Testis (tissue), 3 donors: ENCODE results near the gene ANKFY1. TPM values are rescaled to one million over a fixed set of nuclear protein-coding genes. Genes with fewer than 3 reads are reported as not detected.

Experiments
- DNase-seq: peaks from one replicate; pipeline ENCODE4 v3.0.0-alpha.2; 2019
- H3K27ac ChIP-seq, 2 donors: fragments of 200-600 bp; sonication (generic); one replicate each; pipeline ENCODE4 v1.5.1; 2019
- H3K27me3 ChIP-seq: fragments of 200-600 bp; sonication (generic); one replicate; pipeline ENCODE4 v1.5.1; 2019
- H3K36me3 ChIP-seq: fragments of 200-600 bp; sonication (generic); one replicate; pipeline ENCODE4 v1.5.1; 2017; ENCODE audit warnings: low read depth; ENCODE audit errors: missing control alignments
- H3K4me1 ChIP-seq: fragments of 200-600 bp; sonication (generic); one replicate; pipeline ENCODE4 v1.5.1; 2019
- H3K4me3 ChIP-seq, 2 donors: fragments of 200-600 bp; sonication (generic); one replicate each; pipeline ENCODE4 v1.5.1; 2017 to 2019
- H3K9me3 ChIP-seq: fragments of 200-600 bp; sonication (generic); one replicate; pipeline ENCODE4 v1.5.1; 2017
- POLR2A ChIP-seq: fragments of 450-650 bp; IDR thresholded peaks from one replicate; pipeline ENCODE4 v1.6.1; 2017; ENCODE audit warnings: antibody characterized with exemption, mild to moderate bottlenecking, moderate library complexity
- WGBS, 2 donors: methylation state at CpG; one replicate each; pipeline ENCODE4 v1.1.5; 2018; 5-methylcytosine and 5-hydroxymethylcytosine counted together
- intact Hi-C: fragments of 100-400 bp; cut with DNase I; formaldehyde crosslinking; loops from one replicate; pipeline ENCODE4 v1.15.1; 2023; ENCODE audit warnings: low total_unique reads
- polyA plus RNA-seq: library from polyadenylated mRNA; stranded (reverse); fragments of 350-450 nt; fragmentation: Illumina TruSeq; extraction: RNeasy Lipid Tissue Mini Kit (QIAGEN cat#74804); gene quantifications from one replicate; pipeline ENCODE4 v1.2.3, GENCODE V29; 2014; ENCODE audit warnings: low read depth, low replicate concordance; ENCODE audit not compliant: insufficient read depth
- total RNA-seq, 2 donors: library from RNA; depleted of rRNA; stranded (reverse); fragments of >200 nt; gene quantifications; one replicate each; pipeline ENCODE4 v1.2.3, GENCODE V29; 2016
- TF ChIP-seq, protein P1 (sequence below), 3 experiments: fragments of 450-650 bp in 2 of 3; fragments of 200-600 bp in 1 of 3; sonication (generic) in 1 of 3; IDR thresholded peaks; one replicate each; pipeline ENCODE4 v1.5.1; 2016 to 2019; ENCODE audit warnings: antibody characterized with exemption in 3 of 3, mild to moderate bottlenecking in 2 of 3, moderate library complexity in 1 of 3

The ANKFY1 gene
- total and polyA plus RNA-seq, 3 donors from 2014 or later: 20.3 to 40.9 (median 34.6) TPM

DNA sequence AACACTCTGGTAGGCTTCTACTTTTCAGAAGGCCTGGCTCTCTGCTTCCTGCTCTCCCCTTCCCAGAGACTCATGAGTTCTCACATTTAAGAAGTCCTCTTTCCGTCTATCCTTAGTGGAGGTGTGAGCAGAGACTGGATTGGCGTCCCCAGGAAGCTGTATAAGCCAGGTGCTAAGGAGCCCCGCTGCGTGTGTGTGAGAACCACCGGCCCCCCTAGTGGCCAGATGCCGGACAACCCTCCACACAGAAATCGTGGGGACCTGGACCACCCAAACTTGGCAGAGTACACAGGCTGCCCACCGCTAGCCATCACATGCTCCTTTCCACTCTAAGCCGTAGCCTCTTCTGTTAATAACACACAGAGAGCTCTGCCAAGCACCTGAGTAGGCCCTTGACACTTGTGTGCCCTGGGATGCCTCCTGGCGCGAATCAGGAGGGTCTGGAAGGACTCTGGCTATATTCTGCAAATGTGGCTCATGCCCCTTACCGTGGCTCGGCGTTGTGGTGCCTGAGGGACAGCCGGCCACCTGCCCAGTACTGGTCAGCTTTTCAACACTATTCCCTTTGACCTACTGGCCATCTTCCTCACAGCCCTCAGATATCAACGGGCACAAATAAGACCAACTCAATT is 106.9 kb downstream of the ANKFY1 start:
- H3K4me3 ChIP-seq: no peak overlapping the region
- no peak for DNase-seq
- peaks cover 10% of the 10 kb centered on the region for H3K4me1 ChIP-seq
- WGBS, 2 donors: 88 to 95% methylated on average over 12 to 16 of the region's 16 CpGs
- intact Hi-C loops: no loop called here
- TF ChIP-seq, protein P1, sequence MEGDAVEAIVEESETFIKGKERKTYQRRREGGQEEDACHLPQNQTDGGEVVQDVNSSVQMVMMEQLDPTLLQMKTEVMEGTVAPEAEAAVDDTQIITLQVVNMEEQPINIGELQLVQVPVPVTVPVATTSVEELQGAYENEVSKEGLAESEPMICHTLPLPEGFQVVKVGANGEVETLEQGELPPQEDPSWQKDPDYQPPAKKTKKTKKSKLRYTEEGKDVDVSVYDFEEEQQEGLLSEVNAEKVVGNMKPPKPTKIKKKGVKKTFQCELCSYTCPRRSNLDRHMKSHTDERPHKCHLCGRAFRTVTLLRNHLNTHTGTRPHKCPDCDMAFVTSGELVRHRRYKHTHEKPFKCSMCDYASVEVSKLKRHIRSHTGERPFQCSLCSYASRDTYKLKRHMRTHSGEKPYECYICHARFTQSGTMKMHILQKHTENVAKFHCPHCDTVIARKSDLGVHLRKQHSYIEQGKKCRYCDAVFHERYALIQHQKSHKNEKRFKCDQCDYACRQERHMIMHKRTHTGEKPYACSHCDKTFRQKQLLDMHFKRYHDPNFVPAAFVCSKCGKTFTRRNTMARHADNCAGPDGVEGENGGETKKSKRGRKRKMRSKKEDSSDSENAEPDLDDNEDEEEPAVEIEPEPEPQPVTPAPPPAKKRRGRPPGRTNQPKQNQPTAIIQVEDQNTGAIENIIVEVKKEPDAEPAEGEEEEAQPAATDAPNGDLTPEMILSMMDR (IDR thresholded peaks at IDR 0.05): no peak
- TF ChIP-seq POLR2A: no peak
- H3K36me3 ChIP-seq: no peaks in the 10 kb centered on the region
- no peak overlapping the region for H3K27ac ChIP-seq
- H3K27me3 ChIP-seq: no peaks in the 10 kb centered on the region
- no peaks in the 10 kb centered on the region for H3K9me3 ChIP-seq

GRCh38 chr17:4155980-4156620 is 107.7 kb downstream of the ANKFY1 start:
- Histone ChIP-seq H3K4me3 (no peak overlapping the region), H3K9me3 (no peaks in the 10 kb centered on the region), H3K4me1 (peaks cover 3% of the 10 kb centered on the region), H3K27ac (no peak overlapping the region), H3K36me3 (no peaks in the 10 kb centered on the region), H3K27me3 (no peaks in the 10 kb centered on the region)
- no peak for TF ChIP-seq POLR2A
- TF ChIP-seq, protein P1 (IDR thresholded peaks at IDR 0.05): no peak
- DNase-seq: no peak
- 92 to 95% methylated on average over 7 to 10 of the region's 10 CpGs for WGBS, 2 donors
- intact Hi-C loops: no loop called here

- H3K4me1 ChIP-seq: peaks cover 3% of the 10 kb centered on the region
- 93 to 96% methylated on average over 3 of the region's 3 CpGs for WGBS, 2 donors
- no peaks in the 10 kb centered on the region for H3K36me3 ChIP-seq
- no peak overlapping the region for H3K27ac ChIP-seq
- no peaks in the 10 kb centered on the region for H3K27me3 ChIP-seq
- no peak for DNase-seq
- no peak overlapping the region for H3K4me3 ChIP-seq
- no peaks in the 10 kb centered on the region for H3K9me3 ChIP-seq
- intact Hi-C loops: no loop called here
- no peak for TF ChIP-seq POLR2A
- TF ChIP-seq, protein P1 (IDR thresholded peaks at IDR 0.05): no peak
Observed at GRCh38 chr17:4154201-4154600, 109.6 kb downstream of the ANKFY1 start.

- WGBS, 2 donors: 66 to 70% methylated on average over 3 of the region's 3 CpGs
- Histone ChIP-seq H3K27ac (no peak overlapping the region), H3K4me3 (no peak overlapping the region), H3K4me1 (peaks cover 3% of the 10 kb centered on the region), H3K9me3 (no peaks in the 10 kb centered on the region), H3K36me3 (no peaks in the 10 kb centered on the region), H3K27me3 (no peaks in the 10 kb centered on the region)
- TF ChIP-seq POLR2A: no peak
- TF ChIP-seq, protein P1 (IDR thresholded peaks at IDR 0.05): no peak
- no peak for DNase-seq
- intact Hi-C loops: no loop called here
Observed at GRCh38 chr17:4152471-4152870, 111.3 kb downstream of the ANKFY1 start.

DNA sequence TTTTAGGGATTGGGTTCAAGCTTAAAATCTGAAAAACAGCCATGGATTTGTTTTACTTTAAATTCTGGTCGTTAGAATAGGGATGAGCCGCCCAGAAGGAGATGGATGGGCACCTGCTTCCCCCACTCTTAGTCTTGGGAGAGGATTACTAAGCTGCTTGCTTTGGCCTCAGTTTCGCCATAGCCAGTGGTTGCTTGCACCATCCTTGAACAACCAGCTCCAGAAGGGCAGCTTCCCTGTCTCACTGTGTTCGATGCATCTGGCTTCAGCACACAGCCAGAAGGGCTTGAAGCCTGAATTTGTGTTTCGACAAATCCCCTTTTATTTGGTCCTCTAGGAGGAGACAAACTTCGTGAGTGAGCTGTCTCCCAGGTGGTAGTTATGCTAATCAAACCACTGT is 113.7 kb downstream of the ANKFY1 start:
- DNase-seq: no peak
- WGBS, 2 donors: 87 to 90% methylated on average over 6 of the region's 6 CpGs

More for the DNA sequence above, 113.7 kb downstream of the ANKFY1 start:
- Histone ChIP-seq H3K4me1 (peaks cover 2% of the 10 kb centered on the region), H3K36me3 (no peaks in the 10 kb centered on the region), H3K27me3 (no peaks in the 10 kb centered on the region), H3K9me3 (no peaks in the 10 kb centered on the region), H3K27ac (no peak overlapping the region), H3K4me3 (no peak overlapping the region)
- intact Hi-C loops: no loop called here
- TF ChIP-seq, protein P1 (IDR thresholded peaks at IDR 0.05): no peak
- TF ChIP-seq POLR2A: no peak
